CD14-positive monocyte (primary cell): ENCODE data around the gene DPP7. TPM values are rescaled to one million over a fixed set of nuclear protein-coding genes. Genes with fewer than 3 reads are reported as not detected.

Experiments used
- DNase-seq, 3 donors: peaks; one replicate each; pipeline ENCODE4 v3.0.0-alpha.2; 2011 to 2022
- H2AFZ ChIP-seq: 2 replicates; pipeline ENCODE4 v1.6.0; 2012; ENCODE audit warnings: mild to moderate bottlenecking, low read depth, low read length, inconsistent platforms; ENCODE audit not compliant: insufficient read depth, poor library complexity, severe bottlenecking
- H3K27ac ChIP-seq, 2 donors: 1 replicate in 1 of 2; 2 replicates in 1 of 2; pipeline ENCODE4 v1.5.1; 2012 to 2013; ENCODE audit warnings: low read length in 2 of 2, control low read depth in 1 of 2, inconsistent platforms in 1 of 2, low read depth in 1 of 2, mild to moderate bottlenecking in 1 of 2
- H3K27me3 ChIP-seq, 2 donors: one replicate each; pipeline versions ENCODE4 v1.6.0 to v1.6.1; 2011 to 2013; ENCODE audit warnings: low read length in 2 of 2; ENCODE audit not compliant: control insufficient read depth in 2 of 2, insufficient read depth in 2 of 2
- H3K36me3 ChIP-seq, 2 donors: replicated peaks in 1 of 2; 1 replicate in 1 of 2; 2 replicates in 1 of 2; pipeline versions ENCODE4 v1.5.1 to v1.6.1; 2012 to 2013; ENCODE audit warnings: low read length in 2 of 2, control low read depth in 1 of 2, inconsistent platforms in 1 of 2, mild to moderate bottlenecking in 1 of 2; ENCODE audit not compliant: insufficient read depth in 2 of 2, control insufficient read depth in 1 of 2
- H3K4me1 ChIP-seq, 2 donors: 1 replicate in 1 of 2; 2 replicates in 1 of 2; pipeline versions ENCODE4 v1.5.1 to v1.6.1; 2012 to 2013; ENCODE audit warnings: low read length in 2 of 2, control low read depth in 1 of 2, inconsistent platforms in 1 of 2, mild to moderate bottlenecking in 1 of 2, moderate library complexity in 1 of 2; ENCODE audit not compliant: insufficient read depth in 2 of 2, control insufficient read depth in 1 of 2
- H3K4me2 ChIP-seq: replicated peaks from 2 replicates; pipeline ENCODE3; 2012; ENCODE audit warnings: low read length, moderate library complexity, mild to moderate bottlenecking; ENCODE audit not compliant: poor library complexity, severe bottlenecking; ENCODE audit errors: extremely low read depth
- H3K4me3 ChIP-seq, 3 experiments: fragments of 200-600 bp in 1 of 3; sonication (generic) in 1 of 3; replicated peaks in 1 of 3; 1 replicate in 2 of 3; 2 replicates in 1 of 3; pipeline ENCODE4 v1.5.1; 2011 to 2013; ENCODE audit warnings: low read length in 3 of 3, mild to moderate bottlenecking in 3 of 3, control low read depth in 2 of 3, low read depth in 2 of 3, inconsistent platforms in 1 of 3, moderate library complexity in 1 of 3
- H3K79me2 ChIP-seq: 2 replicates; pipeline ENCODE4 v1.6.0; 2012; ENCODE audit warnings: mild to moderate bottlenecking, control low read depth, inconsistent platforms, low read length, moderate library complexity; ENCODE audit not compliant: insufficient read depth
- H3K9ac ChIP-seq: 2 replicates; pipeline ENCODE4 v1.6.0; 2017; ENCODE audit warnings: low read length, mild to moderate bottlenecking; ENCODE audit not compliant: insufficient read depth, poor library complexity, severe bottlenecking
- H3K9me3 ChIP-seq, 2 donors: replicated peaks in 1 of 2; 1 replicate in 1 of 2; 2 replicates in 1 of 2; pipeline versions ENCODE4 v1.5.1 to v1.6.1; 2012 to 2013; ENCODE audit warnings: low read length in 2 of 2, control low read depth in 1 of 2; ENCODE audit not compliant: control insufficient read depth in 1 of 2, insufficient read depth in 1 of 2
- H4K20me1 ChIP-seq: 2 replicates; pipeline ENCODE4 v1.6.0; 2012; ENCODE audit warnings: mild to moderate bottlenecking, low read length, control low read depth, moderate library complexity; ENCODE audit not compliant: insufficient read depth
- H3K27ac Mint-ChIP-seq, 7 donors: one replicate each; pipeline ENCODE4 v1.8.0; 2020; ENCODE audit warnings: mild to moderate bottlenecking in 7 of 7, mixed read lengths in 7 of 7, moderate library complexity in 6 of 7, inconsistent platforms in 2 of 7
- H3K27me3 Mint-ChIP-seq, 3 donors: one replicate each; pipeline ENCODE4 v1.8.0; 2021 to 2022; ENCODE audit warnings: low read depth in 3 of 3, mild to moderate bottlenecking in 3 of 3, mixed read lengths in 3 of 3, moderate library complexity in 3 of 3, inconsistent platforms in 1 of 3
- H3K36me3 Mint-ChIP-seq, 2 donors: one replicate each; pipeline ENCODE4 v1.8.0; 2020; ENCODE audit warnings: mixed read lengths in 2 of 2, inconsistent platforms in 1 of 2, mild to moderate bottlenecking in 1 of 2
- H3K4me1 Mint-ChIP-seq: one replicate; pipeline ENCODE4 v1.8.0; 2020; ENCODE audit warnings: mild to moderate bottlenecking, mixed read lengths
- H3K4me3 Mint-ChIP-seq, 2 donors: one replicate each; pipeline ENCODE4 v1.8.0; 2020; ENCODE audit warnings: mild to moderate bottlenecking in 2 of 2, mixed read lengths in 2 of 2, moderate library complexity in 1 of 2
- H3K9me3 Mint-ChIP-seq, 7 donors: one replicate each; pipeline ENCODE4 v1.8.0; 2020 to 2022; ENCODE audit warnings: mixed read lengths in 7 of 7, mild to moderate bottlenecking in 6 of 7, moderate library complexity in 6 of 7, inconsistent platforms in 2 of 7
- WGBS: methylation state at CpG from one replicate; pipeline ENCODE4 v1.1.5; 2013; ENCODE audit warnings: missing lambda C conversion rate; ENCODE audit not compliant: insufficient coverage; 5-methylcytosine and 5-hydroxymethylcytosine counted together
- intact Hi-C, 2 donors: fragments of 100-400 bp; cut with micrococcal nuclease; formaldehyde crosslinking; loops; one replicate each; pipeline versions ENCODE4 v1.15.0 to v1.15.1; 2023
- polyA plus RNA-seq, 3 donors: library from polyadenylated mRNA; depleted of rRNA in 1 of 3; unstranded in 2 of 3; stranded (reverse) in 1 of 3; fragments of 300-500 nt in 2 of 3; fragments of >200 nt in 1 of 3; fragmentation: Illumina TruSeq in 2 of 3; gene quantifications; 1 replicate in 2 of 3; 2 replicates in 1 of 3; pipeline ENCODE4 v1.2.3, GENCODE V29; 2012 to 2021
- TF ChIP-seq, protein P1 (sequence below): fragments of 200-600 bp; IDR thresholded peaks from one replicate; pipeline ENCODE4 v1.8.0; 2022; ENCODE audit warnings: antibody characterized with exemption, mild to moderate bottlenecking

DPP7 gene
- polyA plus RNA-seq, 3 donors, result 68.3 to 287 (median 150) TPM

- peak overlapping the region in 1 of 2 donors; percentile 87 for H3K27ac ChIP-seq
- peaks cover 36 to 75% of the 10 kb centered on the region in 2 donors for H3K4me1 ChIP-seq
- H3K36me3 ChIP-seq, result peaks cover 6 to 7% of the 10 kb centered on the region in 2 donors
- H3K4me1 Mint-ChIP-seq, result peaks cover 64% of the 10 kb centered on the region
- H3K27ac Mint-ChIP-seq, result peak overlapping the region; percentile 89 to 96 (median 93)
- peaks cover 17% of the 10 kb centered on the region for H4K20me1 ChIP-seq
- no peak overlapping the region for H3K9ac ChIP-seq
- H3K4me2 ChIP-seq, result no peak overlapping the region
- H3K79me2 ChIP-seq, result no peaks in the 10 kb centered on the region
- TF ChIP-seq, protein P1, sequence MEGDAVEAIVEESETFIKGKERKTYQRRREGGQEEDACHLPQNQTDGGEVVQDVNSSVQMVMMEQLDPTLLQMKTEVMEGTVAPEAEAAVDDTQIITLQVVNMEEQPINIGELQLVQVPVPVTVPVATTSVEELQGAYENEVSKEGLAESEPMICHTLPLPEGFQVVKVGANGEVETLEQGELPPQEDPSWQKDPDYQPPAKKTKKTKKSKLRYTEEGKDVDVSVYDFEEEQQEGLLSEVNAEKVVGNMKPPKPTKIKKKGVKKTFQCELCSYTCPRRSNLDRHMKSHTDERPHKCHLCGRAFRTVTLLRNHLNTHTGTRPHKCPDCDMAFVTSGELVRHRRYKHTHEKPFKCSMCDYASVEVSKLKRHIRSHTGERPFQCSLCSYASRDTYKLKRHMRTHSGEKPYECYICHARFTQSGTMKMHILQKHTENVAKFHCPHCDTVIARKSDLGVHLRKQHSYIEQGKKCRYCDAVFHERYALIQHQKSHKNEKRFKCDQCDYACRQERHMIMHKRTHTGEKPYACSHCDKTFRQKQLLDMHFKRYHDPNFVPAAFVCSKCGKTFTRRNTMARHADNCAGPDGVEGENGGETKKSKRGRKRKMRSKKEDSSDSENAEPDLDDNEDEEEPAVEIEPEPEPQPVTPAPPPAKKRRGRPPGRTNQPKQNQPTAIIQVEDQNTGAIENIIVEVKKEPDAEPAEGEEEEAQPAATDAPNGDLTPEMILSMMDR, result no peak
- H3K27me3 ChIP-seq, result no peaks in the 10 kb centered on the region
- intact Hi-C loops, result no loop called here
- H3K27me3 Mint-ChIP-seq, result peaks cover 0 to 3% (median 0%) of the 10 kb centered on the region in 3 donors
- DNase-seq, result no peak
- 76% methylated on average over 9 of the region's 12 CpGs for WGBS
- no peaks in the 10 kb centered on the region for H3K9me3 ChIP-seq
- H2AFZ ChIP-seq, result no peak overlapping the region
- H3K4me3 Mint-ChIP-seq, result peak overlapping the region in 1 of 2 donors; percentile 39
- peaks cover 0 to 4% (median 2%) of the 10 kb centered on the region in 7 donors for H3K9me3 Mint-ChIP-seq
- no peak overlapping the region for H3K4me3 ChIP-seq
- peaks cover 4 to 13% of the 10 kb centered on the region in 2 donors for H3K36me3 Mint-ChIP-seq
Measured at GRCh38 chr9:137074657-137075274, 39.8 kb downstream of the DPP7 start.

DNA sequence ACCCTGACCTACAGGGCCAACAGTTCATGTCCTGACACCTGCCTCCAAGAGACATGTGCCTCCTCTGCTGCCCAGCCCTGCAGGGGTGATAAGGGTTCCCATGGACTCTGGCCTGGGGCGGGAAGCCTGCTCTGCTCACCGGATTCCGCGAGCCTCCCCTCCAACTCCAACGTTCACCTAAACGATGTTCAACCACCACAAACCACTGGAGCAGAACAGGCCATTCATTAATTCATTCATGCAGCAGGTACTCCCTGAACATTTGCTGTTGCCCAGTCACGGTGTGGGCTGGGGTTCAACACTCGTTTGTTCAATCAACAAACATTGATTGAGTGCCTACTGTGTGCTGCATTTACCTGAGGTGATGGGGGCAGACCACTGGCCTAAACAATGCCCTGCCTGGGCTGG lies 40.5 kb downstream of the DPP7 start:
- Mint-ChIP-seq H3K4me1 (peaks cover 69% of the 10 kb centered on the region), H3K36me3 (peaks cover 0 to 6% of the 10 kb centered on the region in 2 donors), H3K4me3 (no peak overlapping the region), H3K9me3 (peaks cover 0 to 4% (median 2%) of the 10 kb centered on the region in 7 donors), H3K27ac (peak overlapping the region; percentile 87 to 96 (median 93)), H3K27me3 (peaks cover 0 to 3% (median 0%) of the 10 kb centered on the region in 3 donors)
- Histone ChIP-seq H2AFZ (no peak overlapping the region), H3K9me3 (no peaks in the 10 kb centered on the region), H3K79me2 (peaks cover 2% of the 10 kb centered on the region), H3K27ac (peak overlapping the region in 1 of 2 donors; percentile 87), H3K4me2 (no peak overlapping the region), H3K27me3 (peaks cover 0 to 5% of the 10 kb centered on the region in 2 donors), H3K9ac (no peak overlapping the region), H3K4me1 (peaks cover 43 to 82% of the 10 kb centered on the region in 2 donors), H3K36me3 (no peaks in the 10 kb centered on the region), H4K20me1 (peaks cover 10% of the 10 kb centered on the region), H3K4me3 (no peak overlapping the region)
- TF ChIP-seq, protein P1, result no peak
- intact Hi-C loops, result no loop called here
- DNase-seq, result no peak
- 81% methylated on average over 8 of the region's 8 CpGs for WGBS
